Measurements from ENCODE around the gene FAR2.

DNA sequence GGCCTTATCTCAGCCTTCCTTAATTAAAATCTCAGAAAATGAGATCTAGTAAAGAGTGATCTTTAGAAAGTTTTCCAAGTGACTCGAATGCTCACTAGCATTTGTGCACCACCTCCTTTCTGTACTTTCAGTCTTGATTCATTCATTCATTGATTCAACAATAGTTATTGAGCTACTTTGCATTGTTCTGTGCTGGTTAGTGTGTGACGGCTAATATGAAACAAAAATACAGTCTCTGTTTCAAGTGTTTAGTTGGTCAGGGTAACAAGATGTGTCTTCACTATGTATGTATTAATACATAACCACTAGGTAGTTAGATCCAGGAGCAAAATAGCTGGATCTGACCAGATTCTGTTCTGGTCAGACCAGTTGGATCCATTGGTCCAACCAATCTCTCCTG lies 100.9 kb downstream of the FAR2 start:
- TF ChIP-seq CTCF (conservative IDR thresholded peaks at IDR 0.05 in 1 of 2, IDR thresholded peaks at IDR 0.05 in 1 of 2; ENCODE audit: low read depth in 1 of 2, low read length in 2 of 2), result no peak
- TF ChIP-seq EZH2 (IDR thresholded peaks at IDR 0.05; ENCODE audit: low read length, missing control alignments), result no peak

Measured in fibroblast of lung (primary cell).